IMR-90 (cell line): ENCODE data around the gene WFDC13. TPM values are rescaled to one million over a fixed set of nuclear protein-coding genes. Genes with fewer than 3 reads are reported as not detected.

Source experiments
- ATAC-seq: fragments of 200-7000 bp; cut with Tn5 transposase; 2 replicates; pipeline ENCODE4 v1.9.1; 2020; ENCODE audit warnings: low read depth, mild to moderate bottlenecking, moderate library complexity
- BruUV-seq: library from RNA; stranded (reverse); fragments of 400-500 nt; replicated peaks from 2 replicates; lab custom pipeline; 2021; lab: Mats Ljungman, UMichigan
- CTCF ChIA-PET: fragments of 300-600 bp; formaldehyde crosslinking; extraction: SDS; loops from one replicate; lab custom pipeline; 2021; ENCODE audit warnings: antibody characterized with exemption; lab: Yijun Ruan, JAX
- POLR2A ChIA-PET: fragments of 300-600 bp; sonication (Branson Sonifier 250); formaldehyde crosslinking; loops from one replicate; lab custom pipeline; 2022; ENCODE audit warnings: antibody characterized with exemption; ENCODE audit not compliant: unreplicated experiment; lab: Charles Lee
- DNase-seq: peaks from one replicate; pipeline ENCODE4 v3.0.0; 2013
- H2AFZ ChIP-seq: replicated peaks from 2 replicates; pipeline ENCODE3; 2013; ENCODE audit warnings: low read length, mild to moderate bottlenecking; ENCODE audit not compliant: poor library complexity
- H2AK5ac ChIP-seq: 2 replicates; pipeline ENCODE4 v1.6.1; 2013; ENCODE audit warnings: low read depth, low read length, inconsistent platforms
- H2AK9ac ChIP-seq: replicated peaks from 2 replicates; pipeline ENCODE3; 2013; ENCODE audit warnings: mild to moderate bottlenecking, low read depth, low read length, moderate library complexity; ENCODE audit not compliant: poor library complexity
- H2BK120ac ChIP-seq: 2 replicates; pipeline ENCODE4 v1.6.1; 2013; ENCODE audit warnings: low read depth, low read length, inconsistent platforms
- H2BK15ac ChIP-seq: 3 replicates; pipeline ENCODE4 v1.6.1; 2013; ENCODE audit warnings: low read depth, low read length, inconsistent platforms
- H2BK20ac ChIP-seq: 2 replicates; pipeline ENCODE4 v1.6.1; 2013; ENCODE audit warnings: low read depth, mild to moderate bottlenecking, inconsistent platforms, low read length, moderate library complexity
- H2BK5ac ChIP-seq: 2 replicates; pipeline ENCODE4 v1.6.1; 2013; ENCODE audit warnings: mild to moderate bottlenecking, low read depth, low read length, inconsistent platforms; ENCODE audit not compliant: poor library complexity, severe bottlenecking
- H3K14ac ChIP-seq: replicated peaks from 2 replicates; pipeline ENCODE4 v1.6.1; 2013; ENCODE audit warnings: low read depth, low read length, inconsistent platforms
- H3K18ac ChIP-seq: 2 replicates; pipeline ENCODE4 v1.6.1; 2013; ENCODE audit warnings: low read depth, low read length, control low read depth
- H3K23ac ChIP-seq: 2 replicates; pipeline ENCODE4 v1.6.1; 2013; ENCODE audit warnings: low read depth, low read length, inconsistent platforms
- H3K27ac ChIP-seq: 2 replicates; pipeline ENCODE4 v1.5.1; 2013; ENCODE audit warnings: mild to moderate bottlenecking, control low read depth, low read length; ENCODE audit not compliant: insufficient read depth
- H3K27me3 ChIP-seq: 2 replicates; pipeline ENCODE4 v1.6.1; 2013; ENCODE audit warnings: low read length; ENCODE audit not compliant: control insufficient read depth, insufficient read depth
- H3K36me3 ChIP-seq: 2 replicates; pipeline ENCODE4 v1.6.1; 2013; ENCODE audit warnings: low read length, mixed read lengths; ENCODE audit not compliant: control insufficient read depth, insufficient read depth
- H3K4ac ChIP-seq: 2 replicates; pipeline ENCODE4 v1.6.1; 2013; ENCODE audit warnings: low read depth, low read length, inconsistent platforms
- H3K4me1 ChIP-seq: 2 replicates; pipeline ENCODE4 v1.6.1; 2013; ENCODE audit warnings: low read length, mixed read lengths; ENCODE audit not compliant: control insufficient read depth, insufficient read depth
- H3K4me2 ChIP-seq: 2 replicates; pipeline ENCODE4 v1.6.1; 2013; ENCODE audit warnings: low read depth, mild to moderate bottlenecking, control low read depth, low read length, moderate library complexity
- H3K4me3 ChIP-seq: 2 replicates; pipeline ENCODE4 v1.5.1; 2013; ENCODE audit warnings: low read depth, mild to moderate bottlenecking, control low read depth, low read length, moderate library complexity; ENCODE audit not compliant: insufficient read depth
- H3K56ac ChIP-seq: 2 replicates; pipeline ENCODE4 v1.6.1; 2013; ENCODE audit warnings: low read length, inconsistent platforms; ENCODE audit not compliant: insufficient read depth; ENCODE audit errors: extremely low read depth
- H3K79me1 ChIP-seq, 2 experiments: 2 replicates each; pipeline ENCODE4 v1.6.1; 2013; ENCODE audit warnings: low read length in 2 of 2, inconsistent platforms in 1 of 2, low read depth in 1 of 2
- H3K9ac ChIP-seq: 2 replicates; pipeline ENCODE4 v1.6.1; 2013; ENCODE audit warnings: low read depth, low read length, control low read depth
- H3K9me1 ChIP-seq: 2 replicates; pipeline ENCODE4 v1.6.1; 2013; ENCODE audit warnings: low read length, inconsistent platforms; ENCODE audit not compliant: insufficient read depth
- H3K9me3 ChIP-seq: 2 replicates; pipeline ENCODE4 v1.6.1; 2013; ENCODE audit warnings: low read length; ENCODE audit not compliant: control insufficient read depth, insufficient read depth
- H4K20me1 ChIP-seq: 2 replicates; pipeline ENCODE4 v1.6.1; 2013; ENCODE audit warnings: low read length, inconsistent platforms; ENCODE audit not compliant: insufficient read depth
- H4K5ac ChIP-seq: 2 replicates; pipeline ENCODE4 v1.6.1; 2013; ENCODE audit warnings: mild to moderate bottlenecking, low read depth, low read length, control low read depth
- H4K8ac ChIP-seq, 2 experiments: 2 replicates each; pipeline ENCODE4 v1.6.1; 2013; ENCODE audit warnings: low read depth in 2 of 2, low read length in 2 of 2, control low read depth in 1 of 2, inconsistent platforms in 1 of 2
- H4K91ac ChIP-seq: 2 replicates; pipeline ENCODE4 v1.6.1; 2013; ENCODE audit warnings: low read depth, low read length, inconsistent platforms; ENCODE audit not compliant: insufficient read depth
- BHLHE40 ChIP-seq: fragments of 150-350 bp; IDR thresholded peaks from 2 replicates; pipeline ENCODE4 v1.6.1; 2016; ENCODE audit warnings: mild to moderate bottlenecking, low read depth, low read length
- RFX5 ChIP-seq: IDR thresholded peaks from 2 replicates; pipeline ENCODE4 v1.8.0; 2012; ENCODE audit warnings: low read depth, mild to moderate bottlenecking, low read length, moderate library complexity
- SMC3 ChIP-seq: fragments of 150-350 bp; IDR thresholded peaks from 2 replicates; pipeline ENCODE4 v1.6.1; 2016; ENCODE audit warnings: low read depth, mild to moderate bottlenecking, antibody characterized with exemption, low read length, moderate library complexity
- WGBS, 2 experiments: methylation state at CpG; one replicate each; pipeline versions ENCODE4 v1.1.5 to v1.1.7; 2013; ENCODE audit warnings: missing lambda C conversion rate in 2 of 2; ENCODE audit not compliant: insufficient read length in 1 of 2; ENCODE audit errors: extremely low coverage in 2 of 2; 5-methylcytosine and 5-hydroxymethylcytosine counted together
- dilution Hi-C: fragments of 300-500 bp; cut with HindIII; formaldehyde crosslinking; loops from one replicate; pipeline ENCODE4 v1.14.3; 2018; ENCODE audit warnings: low sequenced_read_pairs; ENCODE audit not compliant: unreplicated experiment
- in situ Hi-C: fragments of 300-500 bp; cut with MboI; formaldehyde crosslinking; loops from 3 replicates; pipeline ENCODE4 v1.14.3; 2019; ENCODE audit warnings: low sequenced_read_pairs, inconsistent platforms, mixed read lengths
- intact Hi-C: fragments of 100-400 bp; cut with micrococcal nuclease; formaldehyde crosslinking; loops from 2 replicates; pipeline ENCODE4 v1.10.0; 2022
- polyA plus RNA-seq, 3 experiments: library from polyadenylated mRNA; depleted of rRNA; stranded (reverse); fragments of >200 nt; gene quantifications; 2 replicates each; pipeline ENCODE4 v1.2.3, GENCODE V29; 2012; ENCODE audit warnings: low replicate concordance in 1 of 3
- total RNA-seq: library from RNA; depleted of rRNA; stranded (reverse); fragments of >200 nt; gene quantifications from 2 replicates; pipeline ENCODE4 v1.2.3, GENCODE V29; 2012
- TF ChIP-seq, protein P1 (sequence below): fragments of 150-350 bp; IDR thresholded peaks from 2 replicates; pipeline ENCODE4 v1.6.1; 2017; ENCODE audit warnings: mild to moderate bottlenecking, antibody characterized with exemption, low read length, low read depth
- TF ChIP-seq, protein P2 (sequence below): fragments of 150-350 bp; IDR thresholded peaks from 2 replicates; pipeline ENCODE4 v1.6.1; 2016; ENCODE audit warnings: low read depth, mild to moderate bottlenecking, low read length, moderate library complexity, borderline replicate concordance
- TF ChIP-seq, protein P3 (sequence below): conservative IDR thresholded peaks from 2 replicates; pipeline ENCODE4 v1.5.1; 2012; ENCODE audit warnings: mild to moderate bottlenecking, low read depth, low read length, improper control_type of control experiment

WFDC13 gene
- total and polyA plus RNA-seq, 2 of the 4 experiments (the other 2 are of a cell fraction), result not detected

DNA sequence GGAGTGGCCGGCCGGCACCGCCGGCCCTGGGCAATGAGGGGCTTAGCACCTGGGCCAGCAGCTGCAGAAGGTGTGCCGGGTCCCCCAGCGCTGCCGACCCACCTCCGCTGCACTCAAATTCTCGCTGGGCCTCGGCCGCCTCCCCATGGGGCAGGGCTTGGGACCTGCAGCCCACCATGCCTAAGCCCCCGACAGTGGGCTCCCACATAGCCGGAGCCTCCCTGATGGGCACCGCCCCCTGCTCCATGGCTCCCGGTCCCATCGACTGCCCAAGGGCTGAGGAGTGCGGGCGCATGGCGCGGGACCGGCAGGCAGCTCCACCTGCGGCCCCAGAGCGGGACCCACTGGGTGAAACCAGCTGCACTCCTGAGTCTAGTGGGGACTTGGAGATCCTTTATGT lies 34.1 kb downstream of the WFDC13 start:
- WGBS, 2 experiments, result 78% methylated on average over 7 of the region's 23 CpGs; no CpG with 5 or more reads in 1 of the 2 experiments
- no peak overlapping the region for H3K18ac ChIP-seq
- no peak overlapping the region for H2BK20ac ChIP-seq
- dilution Hi-C loops, result no loop called here
- H3K79me1 ChIP-seq, result no peaks in the 10 kb centered on the region
- no peak overlapping the region for H2AFZ ChIP-seq
- 0 out of 2 replicates have a peak, but pooled peaks cover 2% of the 10 kb centered on the region for H3K9me3 ChIP-seq
- H2BK120ac ChIP-seq, result no peak overlapping the region
- H4K5ac ChIP-seq, result no peak overlapping the region
- no peak overlapping the region for H3K56ac ChIP-seq
- H2AK9ac ChIP-seq, result no peak overlapping the region
- no TSS peak for BruUV-seq
- no peak overlapping the region for H3K4ac ChIP-seq
- no peaks in the 10 kb centered on the region for H4K20me1 ChIP-seq
- H3K9ac ChIP-seq, result no peak overlapping the region
- no peaks in the 10 kb centered on the region for H3K4me1 ChIP-seq
- ATAC-seq, result no peak
- H3K14ac ChIP-seq, result no peak overlapping the region
- H3K4me2 ChIP-seq, result no peak overlapping the region
- H3K36me3 ChIP-seq, result no peaks in the 10 kb centered on the region
- H3K23ac ChIP-seq, result no peak overlapping the region
- H4K91ac ChIP-seq, result no peak overlapping the region
- H2BK15ac ChIP-seq, result no peak overlapping the region
- TF ChIP-seq RFX5 (no peak), BHLHE40 (no peak), SMC3 (no peak)
- TF ChIP-seq, protein P1, sequence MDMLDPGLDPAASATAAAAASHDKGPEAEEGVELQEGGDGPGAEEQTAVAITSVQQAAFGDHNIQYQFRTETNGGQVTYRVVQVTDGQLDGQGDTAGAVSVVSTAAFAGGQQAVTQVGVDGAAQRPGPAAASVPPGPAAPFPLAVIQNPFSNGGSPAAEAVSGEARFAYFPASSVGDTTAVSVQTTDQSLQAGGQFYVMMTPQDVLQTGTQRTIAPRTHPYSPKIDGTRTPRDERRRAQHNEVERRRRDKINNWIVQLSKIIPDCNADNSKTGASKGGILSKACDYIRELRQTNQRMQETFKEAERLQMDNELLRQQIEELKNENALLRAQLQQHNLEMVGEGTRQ, result no peak
- TF ChIP-seq, protein P2, sequence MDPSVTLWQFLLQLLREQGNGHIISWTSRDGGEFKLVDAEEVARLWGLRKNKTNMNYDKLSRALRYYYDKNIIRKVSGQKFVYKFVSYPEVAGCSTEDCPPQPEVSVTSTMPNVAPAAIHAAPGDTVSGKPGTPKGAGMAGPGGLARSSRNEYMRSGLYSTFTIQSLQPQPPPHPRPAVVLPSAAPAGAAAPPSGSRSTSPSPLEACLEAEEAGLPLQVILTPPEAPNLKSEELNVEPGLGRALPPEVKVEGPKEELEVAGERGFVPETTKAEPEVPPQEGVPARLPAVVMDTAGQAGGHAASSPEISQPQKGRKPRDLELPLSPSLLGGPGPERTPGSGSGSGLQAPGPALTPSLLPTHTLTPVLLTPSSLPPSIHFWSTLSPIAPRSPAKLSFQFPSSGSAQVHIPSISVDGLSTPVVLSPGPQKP, result no peak
- TF ChIP-seq, protein P3, sequence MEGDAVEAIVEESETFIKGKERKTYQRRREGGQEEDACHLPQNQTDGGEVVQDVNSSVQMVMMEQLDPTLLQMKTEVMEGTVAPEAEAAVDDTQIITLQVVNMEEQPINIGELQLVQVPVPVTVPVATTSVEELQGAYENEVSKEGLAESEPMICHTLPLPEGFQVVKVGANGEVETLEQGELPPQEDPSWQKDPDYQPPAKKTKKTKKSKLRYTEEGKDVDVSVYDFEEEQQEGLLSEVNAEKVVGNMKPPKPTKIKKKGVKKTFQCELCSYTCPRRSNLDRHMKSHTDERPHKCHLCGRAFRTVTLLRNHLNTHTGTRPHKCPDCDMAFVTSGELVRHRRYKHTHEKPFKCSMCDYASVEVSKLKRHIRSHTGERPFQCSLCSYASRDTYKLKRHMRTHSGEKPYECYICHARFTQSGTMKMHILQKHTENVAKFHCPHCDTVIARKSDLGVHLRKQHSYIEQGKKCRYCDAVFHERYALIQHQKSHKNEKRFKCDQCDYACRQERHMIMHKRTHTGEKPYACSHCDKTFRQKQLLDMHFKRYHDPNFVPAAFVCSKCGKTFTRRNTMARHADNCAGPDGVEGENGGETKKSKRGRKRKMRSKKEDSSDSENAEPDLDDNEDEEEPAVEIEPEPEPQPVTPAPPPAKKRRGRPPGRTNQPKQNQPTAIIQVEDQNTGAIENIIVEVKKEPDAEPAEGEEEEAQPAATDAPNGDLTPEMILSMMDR, result no peak
- DNase-seq, result no peak
- no peak overlapping the region for H3K4me3 ChIP-seq
- POLR2A ChIA-PET, result no interaction called here
- no peak overlapping the region for H2AK5ac ChIP-seq
- no peak overlapping the region for H3K27ac ChIP-seq
- H3K9me1 ChIP-seq, result no peaks in the 10 kb centered on the region
- CTCF ChIA-PET, result no interaction called here
- intact Hi-C loops, result no loop called here
- in situ Hi-C loops, result no loop called here
- H2BK5ac ChIP-seq, result no peak overlapping the region
- H3K27me3 ChIP-seq, result no peaks in the 10 kb centered on the region
- H4K8ac ChIP-seq, result no peak overlapping the region
